IPS DF 4.7 (cell line): Measurements from ENCODE around the gene CD209.

Experiments used
- DNase-seq: peaks from one replicate; pipeline ENCODE4 v3.0.0-alpha.2; 2013; ENCODE audit warnings: low spot score; ENCODE audit errors: extremely low read depth

The CD209 gene

DNA sequence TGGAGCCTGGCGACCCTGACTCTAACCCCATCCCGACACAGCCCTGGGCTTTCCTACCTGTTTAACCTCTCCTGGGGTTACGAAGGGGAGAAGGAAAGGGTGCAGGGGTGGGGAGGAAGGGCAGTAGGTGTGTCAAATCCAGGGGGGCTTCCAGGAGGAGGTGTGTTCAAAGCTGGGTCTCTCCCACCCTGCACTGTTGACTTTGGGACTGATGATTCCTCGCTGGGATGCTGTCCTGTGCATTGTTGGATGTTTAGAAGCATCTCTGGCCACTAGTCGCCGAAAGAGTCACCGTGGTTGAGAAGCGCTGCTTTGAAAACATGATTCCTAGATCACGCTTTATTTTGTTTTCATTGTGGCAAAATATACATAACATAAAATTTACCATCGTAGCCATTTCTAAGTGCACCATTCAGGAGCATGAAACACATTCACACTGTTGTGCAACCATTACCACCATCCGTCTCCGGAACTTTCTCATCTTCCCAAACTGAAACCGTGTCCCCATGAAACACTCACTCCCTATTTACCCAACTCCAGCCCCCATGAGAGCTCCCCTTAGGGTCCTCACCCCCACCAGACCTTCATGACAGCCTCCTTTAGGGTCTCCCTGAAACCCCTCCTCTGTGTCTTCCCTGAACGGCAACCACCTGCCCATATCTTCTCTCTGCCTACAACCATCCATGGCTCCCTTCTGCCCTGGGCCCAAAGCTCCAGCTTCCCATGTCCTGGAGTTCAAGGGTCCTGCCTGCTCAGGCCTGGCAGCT, 41.0 kb downstream of the CD209 start:
- no peak for DNase-seq

DNA sequence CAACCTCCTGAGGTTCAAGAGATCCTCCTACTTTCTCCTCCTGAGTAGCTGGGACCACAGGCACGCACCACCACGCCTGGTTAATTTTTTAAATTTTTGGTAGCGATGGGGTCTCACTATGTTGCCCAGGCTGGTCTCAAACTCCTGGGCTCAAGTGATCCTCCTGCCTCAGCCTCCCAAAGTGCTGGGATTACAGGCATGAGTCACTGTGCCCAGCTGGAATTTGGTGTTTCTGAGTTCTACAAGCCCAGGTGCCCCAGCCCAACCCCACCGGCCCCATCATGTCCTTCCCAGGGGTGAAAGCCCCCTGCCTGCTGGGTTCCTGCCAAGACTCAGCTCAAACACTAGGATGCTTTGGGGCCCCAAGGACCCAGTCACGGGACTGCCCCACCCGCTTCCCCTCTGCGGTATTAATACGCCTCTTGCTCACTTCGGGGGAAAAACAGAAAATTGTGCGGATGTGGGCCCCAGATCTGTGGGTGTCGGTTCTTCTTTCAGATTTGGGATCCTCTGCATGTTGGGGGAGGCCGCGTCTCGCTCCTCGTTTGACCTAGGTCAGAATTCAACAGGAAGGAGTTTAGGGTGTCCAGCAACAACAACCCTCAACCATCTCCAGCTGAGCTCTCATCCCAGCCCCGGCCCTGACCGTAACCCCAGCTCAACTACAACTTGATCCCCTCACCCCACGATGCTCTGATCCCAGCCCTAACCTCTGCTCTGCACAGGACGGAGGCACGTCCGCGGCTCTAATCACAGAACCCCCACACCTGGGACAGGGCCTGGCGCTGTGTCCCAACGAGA, 41.7 kb downstream of the CD209 start:
- no peak for DNase-seq

DNA sequence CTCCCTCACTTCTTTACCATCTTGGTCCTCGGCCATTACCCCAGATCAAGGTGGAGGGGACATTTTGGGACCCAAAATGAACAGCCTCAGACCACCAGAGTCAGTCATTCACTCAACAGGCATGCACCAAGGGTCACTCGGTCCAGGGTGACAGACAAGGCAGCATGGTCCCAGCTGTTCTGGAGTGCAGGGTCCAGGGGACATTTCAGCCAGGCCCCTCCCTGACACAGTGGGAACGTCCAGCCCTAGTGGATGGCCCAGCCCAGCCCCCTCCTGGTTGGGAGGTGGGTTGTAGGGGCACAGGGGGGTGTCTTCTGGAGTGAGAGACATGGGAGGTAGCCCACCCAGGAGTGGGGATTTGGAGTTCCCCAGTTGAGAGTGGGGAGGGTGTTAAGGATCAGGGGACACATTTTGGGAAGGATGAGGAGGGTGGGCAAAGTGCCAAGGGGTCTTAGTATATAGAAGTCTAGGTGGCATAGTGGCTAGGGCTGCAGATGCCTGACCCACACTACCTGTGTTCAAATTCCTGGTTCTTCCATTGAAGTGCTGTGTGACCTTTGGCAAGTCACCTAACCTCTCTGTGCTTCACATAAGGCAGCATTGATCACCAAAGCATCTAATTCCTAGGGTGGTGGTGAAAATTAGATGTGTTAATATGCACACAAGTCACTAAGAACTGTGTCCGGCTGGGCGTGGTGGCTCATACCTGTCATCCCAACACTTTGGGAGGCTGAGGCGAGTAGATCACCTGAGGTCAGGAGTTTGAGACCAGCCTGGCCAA, 42.9 kb downstream of the CD209 start:
- DNase-seq = no peak

DNA sequence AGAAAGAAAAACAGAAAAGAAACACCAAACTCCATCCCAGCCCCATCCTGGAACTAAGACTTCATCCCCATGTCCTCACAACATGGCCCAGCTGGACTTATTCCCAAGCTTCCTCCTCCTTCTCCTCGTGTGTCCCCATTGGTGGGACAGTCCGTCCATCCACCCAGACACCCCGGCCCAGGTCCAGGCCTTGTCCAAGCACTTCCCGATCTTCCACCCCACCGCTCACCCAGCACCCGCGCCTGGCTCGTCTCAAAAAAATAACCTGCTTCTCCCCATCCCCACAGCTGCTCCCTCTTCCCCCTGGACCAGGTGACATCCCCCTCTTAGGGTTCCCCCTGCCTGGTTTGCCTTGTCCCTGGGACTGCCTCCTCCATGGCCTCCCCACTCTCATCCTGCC, 44.0 kb downstream of the CD209 start:
- no peak for DNase-seq

DNA sequence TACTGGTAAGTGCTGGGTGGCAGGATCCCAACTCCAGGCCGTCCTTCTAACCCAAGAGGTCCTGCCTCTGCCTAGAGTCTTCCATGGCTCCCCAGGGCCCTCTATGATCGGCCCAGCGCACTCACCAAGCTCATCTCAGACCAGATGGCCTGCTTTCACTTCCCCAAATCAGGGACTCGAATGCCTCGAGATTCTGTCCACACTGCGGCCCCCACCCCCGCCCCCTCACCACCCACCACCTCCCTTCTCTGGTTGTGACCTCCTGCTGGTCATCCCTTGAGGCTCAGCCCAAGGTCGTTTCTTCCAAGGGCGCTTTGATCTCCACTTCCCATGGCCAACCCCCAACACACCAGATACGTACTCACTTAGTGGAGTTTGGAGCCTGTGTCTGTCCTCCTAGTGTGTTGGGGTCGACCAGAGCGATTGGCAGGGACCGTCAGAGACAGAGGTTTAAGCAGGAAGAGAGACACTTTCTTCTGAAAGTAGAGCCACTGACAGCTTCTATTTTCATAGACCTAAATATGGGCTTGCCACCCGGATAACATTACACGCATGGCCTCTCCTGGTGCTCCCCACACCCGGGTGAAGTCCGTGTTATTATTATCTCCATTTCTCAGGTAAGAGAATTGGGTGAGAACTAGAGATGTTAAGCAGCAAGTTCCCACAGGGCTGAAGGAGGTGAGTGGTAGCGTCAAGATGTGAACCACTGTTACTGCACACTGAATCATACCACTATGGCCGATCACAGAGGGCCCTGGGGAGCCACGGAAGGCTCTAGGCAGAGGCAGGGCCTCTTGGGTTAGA, 45.5 kb downstream of the CD209 start, which contains the start of gene FCER2:
Gene FCER2, minus strand, starts transcription at position 478 of the 804 bp plus-strand sequence. CDS start 2,371 bp downstream, outside the sequence.
- no peak for DNase-seq

DNA sequence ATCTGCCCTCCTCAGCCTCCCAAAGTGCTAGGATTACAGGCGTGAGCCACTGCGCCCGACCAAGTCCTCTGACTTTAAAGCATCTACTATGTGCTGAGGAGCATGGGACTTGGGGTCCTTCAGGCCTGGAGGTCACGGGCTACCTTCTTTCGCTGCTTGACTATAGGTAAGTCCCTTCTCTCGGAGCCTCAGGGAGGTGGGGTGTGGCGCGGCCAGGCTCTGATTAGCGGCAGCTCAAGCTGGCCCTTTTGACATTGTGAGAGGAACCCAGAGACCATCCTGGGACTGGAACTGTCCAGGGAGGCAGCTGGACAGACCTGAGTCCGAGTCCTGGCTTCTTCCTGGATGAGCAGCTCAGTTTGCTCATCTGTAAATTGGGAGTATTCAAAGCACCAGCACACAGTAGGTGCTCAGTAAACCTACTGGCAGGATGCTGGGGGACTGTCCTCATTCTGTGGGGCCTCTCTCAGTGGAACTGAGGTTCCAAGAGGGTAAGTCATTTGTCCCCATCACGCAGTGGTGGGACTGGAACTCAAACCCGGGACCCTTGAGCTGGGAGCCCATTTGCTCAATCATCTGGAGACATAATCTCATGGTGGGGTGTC, 46.2 kb downstream of the CD209 start:
- DNase-seq = no peak

DNA sequence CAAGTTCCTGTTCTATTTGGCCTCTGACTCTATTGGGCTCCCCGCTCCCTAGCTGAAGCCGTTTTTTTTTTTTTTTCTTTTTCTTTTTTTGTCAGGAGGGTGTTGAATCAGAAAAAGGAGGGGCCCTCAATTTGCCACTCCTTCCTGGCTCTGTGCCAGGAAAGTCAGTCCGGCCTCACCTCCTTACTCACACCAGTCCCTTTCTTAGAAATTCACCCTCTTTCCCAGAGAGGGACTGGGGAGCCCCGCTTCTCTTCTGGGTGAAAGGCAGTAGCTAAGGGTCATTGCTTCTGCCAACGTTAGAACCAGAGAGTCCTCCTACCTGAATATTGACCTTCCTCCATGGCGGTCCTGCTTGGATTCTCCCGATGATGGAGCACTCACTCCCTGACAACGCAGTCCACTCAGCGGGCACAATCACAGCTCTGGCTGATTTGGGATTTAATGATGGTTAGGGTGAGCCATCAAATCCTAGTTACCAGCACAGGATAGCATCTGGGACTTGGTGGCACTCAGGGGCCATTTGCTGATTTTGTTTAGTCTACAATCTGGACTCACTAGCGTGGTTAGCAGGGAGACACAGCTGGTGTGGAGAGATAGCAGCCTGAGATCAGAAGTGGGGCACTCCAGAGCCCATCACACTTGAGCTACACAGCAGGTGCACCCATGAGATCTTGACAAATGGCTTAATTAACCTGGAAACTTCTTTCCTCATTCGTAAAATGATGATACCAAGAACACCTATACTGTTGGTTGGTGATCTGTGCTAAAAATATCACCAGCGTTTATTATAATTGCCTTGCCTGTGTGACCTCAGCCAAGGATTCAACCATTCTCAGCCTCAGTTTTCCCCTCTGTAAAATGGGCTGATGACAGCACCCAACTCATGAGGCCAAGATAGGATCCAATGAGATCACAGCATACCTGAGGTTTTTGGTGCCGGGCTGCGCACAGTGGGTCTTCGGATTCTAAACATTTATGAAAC, 47.6 kb downstream of the CD209 start:
- DNase-seq = no peak

DNA sequence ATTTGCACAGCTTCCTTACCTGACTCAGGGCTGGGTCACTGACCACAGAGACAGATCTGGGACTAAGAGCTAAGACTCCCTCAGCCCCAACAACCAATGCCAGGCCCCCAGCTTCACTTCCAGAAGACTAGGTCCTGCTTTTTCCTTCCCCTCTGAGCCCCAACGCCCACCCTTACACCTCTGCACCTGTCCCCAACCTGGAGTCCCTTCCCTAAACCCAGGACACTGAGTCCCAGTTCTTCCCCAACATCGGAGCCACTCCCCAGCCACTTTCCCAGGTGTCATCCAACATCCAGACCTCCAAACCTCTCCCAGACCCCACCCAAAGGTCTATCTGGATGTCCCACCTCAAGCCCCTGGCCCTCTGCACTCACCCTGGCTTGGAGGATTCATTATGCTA, 48.3 kb downstream of the CD209 start:
- no peak for DNase-seq

DNA sequence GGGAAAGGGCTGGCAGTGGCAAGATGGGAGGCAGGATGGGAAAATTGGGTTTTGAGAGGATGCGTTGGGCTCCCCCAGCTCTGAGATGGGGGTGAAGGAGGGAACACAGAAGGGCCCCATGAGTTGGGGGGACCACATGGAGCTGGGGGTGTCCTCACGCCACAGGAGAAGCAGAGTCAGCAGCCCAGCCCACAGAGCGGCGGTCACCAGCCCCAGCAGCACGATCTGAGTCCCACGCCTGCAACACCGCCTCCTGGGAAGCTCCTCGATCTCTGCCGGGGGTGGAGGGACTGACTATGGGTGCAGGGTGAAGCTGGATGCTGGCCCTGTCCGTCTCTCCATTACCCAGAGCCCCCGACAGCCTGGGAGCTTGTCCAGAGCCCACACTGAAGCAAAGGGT, 48.8 kb downstream of the CD209 start:
- DNase-seq = no peak

DNA sequence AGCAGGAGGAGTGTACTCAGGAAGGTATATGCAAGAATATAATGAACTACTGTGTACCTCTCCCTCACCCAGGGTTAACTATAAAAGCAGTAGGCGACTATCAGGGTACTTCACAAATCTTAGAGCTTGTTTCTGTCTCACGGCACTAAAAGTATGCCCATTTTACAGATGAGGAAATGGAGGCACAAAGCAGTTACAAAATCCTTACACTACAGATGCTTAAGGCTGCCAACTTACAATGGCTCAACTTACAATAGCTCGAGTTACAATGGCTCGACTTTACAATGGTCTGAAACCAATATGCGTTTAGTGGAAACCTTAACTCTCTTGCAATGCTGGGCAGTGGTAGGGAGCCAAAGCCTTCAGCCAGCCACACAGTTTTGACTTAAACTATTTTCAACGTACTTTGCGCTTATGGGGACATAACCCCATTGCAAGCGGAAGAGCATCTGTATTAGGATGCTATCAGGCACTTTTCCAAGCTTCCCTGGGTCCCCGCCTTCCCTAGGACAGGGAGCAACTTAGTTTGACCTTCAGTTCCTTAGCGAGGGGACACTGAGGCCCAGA, 49.5 kb downstream of the CD209 start:
- DNase-seq = no peak

DNA sequence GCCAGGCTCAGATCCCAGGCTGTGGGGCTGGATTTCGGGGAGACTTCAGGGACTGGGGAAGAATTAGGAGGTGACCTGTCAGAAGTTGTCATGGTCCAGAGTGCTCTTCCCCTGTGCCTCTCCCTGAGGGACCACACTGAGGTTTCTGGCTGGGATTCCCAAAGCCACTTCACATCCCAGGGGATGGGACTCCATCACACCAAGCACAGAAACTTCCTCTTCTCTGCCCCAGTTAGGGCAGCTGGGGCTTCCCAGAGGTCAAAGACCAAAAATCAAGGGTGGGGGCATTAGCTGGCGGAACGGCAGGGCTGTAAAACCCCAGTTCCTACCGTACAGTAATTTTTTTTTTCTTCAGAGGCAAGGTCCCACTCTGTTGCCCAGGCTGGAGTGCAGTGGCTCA, 52.8 kb downstream of the CD209 start:
- no peak for DNase-seq

DNA sequence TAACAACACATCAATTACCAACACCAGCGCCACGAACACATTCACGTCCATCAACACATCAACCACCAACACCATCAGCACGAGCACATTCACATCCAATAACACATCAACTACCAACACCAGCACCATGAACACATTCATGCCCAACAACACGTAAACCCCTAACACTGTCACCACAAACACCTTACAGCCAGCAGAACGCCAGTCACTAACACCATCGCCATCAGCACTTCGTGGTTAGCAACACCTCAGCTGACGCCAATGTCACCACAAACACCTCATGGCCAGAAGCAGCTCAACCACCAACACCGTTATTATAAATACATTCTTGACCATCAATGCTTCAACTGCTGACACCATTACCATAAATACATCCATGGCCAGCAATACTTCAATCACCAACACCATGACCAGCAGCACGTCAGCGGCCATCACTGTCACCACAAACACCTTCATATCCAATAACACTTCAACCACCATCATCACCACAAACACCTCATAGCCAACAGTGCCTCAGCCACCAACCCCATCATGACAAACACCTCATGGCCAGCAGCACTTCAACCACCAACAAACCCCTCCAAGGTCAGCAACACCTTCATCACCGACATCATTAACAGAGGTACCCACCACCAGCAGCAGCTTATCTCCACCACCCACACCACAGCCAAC, 54.8 kb downstream of the CD209 start:
- no peak for DNase-seq

DNA sequence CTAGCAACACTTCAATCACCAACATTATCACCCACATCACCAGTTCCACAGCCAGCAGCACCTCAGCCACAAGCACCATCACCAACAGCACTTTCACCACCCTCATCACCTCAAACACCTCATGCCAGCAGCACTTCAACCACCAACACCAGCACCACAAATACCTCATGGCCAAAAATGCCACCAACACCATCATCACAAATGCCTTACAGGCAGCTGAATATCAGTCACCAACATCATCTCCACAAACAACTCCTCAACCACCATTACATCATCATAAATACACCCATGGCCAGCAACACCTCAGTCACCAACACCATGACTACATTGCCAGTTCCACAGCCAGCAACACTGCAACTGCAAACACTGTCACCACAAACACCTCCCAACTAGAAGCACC, 55.8 kb downstream of the CD209 start:
- DNase-seq = no peak

DNA sequence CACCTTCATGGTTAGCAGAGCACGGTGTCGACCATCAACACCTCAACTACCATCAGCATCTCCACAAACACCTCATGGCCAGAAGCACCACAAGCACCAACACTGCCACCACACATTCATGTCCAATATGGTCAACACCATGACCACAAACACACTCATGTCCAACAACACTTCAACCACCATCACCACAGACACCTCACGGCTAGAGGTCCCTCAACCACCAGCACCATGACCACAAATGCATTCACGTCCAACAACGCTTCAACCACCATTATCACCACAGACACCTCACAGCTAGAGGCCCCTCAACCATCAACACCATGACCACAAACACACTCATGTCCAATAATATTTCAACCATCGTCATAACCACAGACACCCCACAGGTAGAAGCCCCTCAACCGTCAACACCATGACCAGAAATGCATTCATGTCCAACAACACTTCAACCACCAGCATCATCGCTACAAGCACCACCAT, 56.5 kb downstream of the CD209 start:
- no peak for DNase-seq
